Prostate gland (tissue), 2 donors: Measurements from ENCODE around the gene SCN1A.

Source experiments
- CTCF ChIP-seq, 4 experiments: fragments of 200-600 bp in 2 of 4; fragments of 450-650 bp in 2 of 4; sonication (generic) in 2 of 4; IDR thresholded peaks; 1 replicate in 3 of 4; 2 replicates in 1 of 4; pipeline ENCODE4 v1.5.1; 2016 to 2019; ENCODE audit warnings: antibody characterized with exemption in 4 of 4, mild to moderate bottlenecking in 2 of 4, moderate library complexity in 2 of 4
- POLR2A ChIP-seq: fragments of 450-650 bp; IDR thresholded peaks from one replicate; pipeline ENCODE4 v1.6.1; 2016; ENCODE audit warnings: antibody characterized with exemption, mild to moderate bottlenecking

GRCh38 chr2:165952741-165953211 lies 175.0 kb downstream of the SCN1A start:
- TF ChIP-seq CTCF (IDR thresholded peaks at IDR 0.05): no peak
- no peak for TF ChIP-seq POLR2A
